CD4-positive, alpha-beta T cell treated with Interleukin-4 for 4 hours (primary cell): ENCODE results near the gene GPR34.

Source experiments
- DNase-seq: peaks from one replicate; pipeline ENCODE4 v3.0.0-alpha.2; 2020

GPR34 gene

GRCh38 chrX:41739871-41740270 is 51.1 kb downstream of the GPR34 start:
- no peak for DNase-seq
